Astrocyte of the spinal cord (primary cell): ENCODE data around the gene GUCY2F.

ENCODE experiments used
- DNase-seq: peaks from one replicate; pipeline ENCODE4 v3.0.0; 2011; ENCODE audit warnings: low read depth, low spot score
- H3K4me3 ChIP-seq: 2 replicates; pipeline ENCODE4 v1.5.1; 2011; ENCODE audit warnings: low read depth, mild to moderate bottlenecking, low read length, moderate library complexity
- in situ Hi-C: cut with HindIII; loops from 2 replicates; pipeline ENCODE4 v1.10.0; 2017; ENCODE audit warnings: low sequenced_read_pairs
- TF ChIP-seq, protein P1 (sequence below): IDR thresholded peaks from 2 replicates; pipeline ENCODE4 v1.5.1; 2012; ENCODE audit warnings: low read depth, mild to moderate bottlenecking, low read length, inconsistent platforms

GUCY2F gene

GRCh38 chrX:109463784-109464183, 18.1 kb downstream of the GUCY2F start:
- TF ChIP-seq, protein P1, sequence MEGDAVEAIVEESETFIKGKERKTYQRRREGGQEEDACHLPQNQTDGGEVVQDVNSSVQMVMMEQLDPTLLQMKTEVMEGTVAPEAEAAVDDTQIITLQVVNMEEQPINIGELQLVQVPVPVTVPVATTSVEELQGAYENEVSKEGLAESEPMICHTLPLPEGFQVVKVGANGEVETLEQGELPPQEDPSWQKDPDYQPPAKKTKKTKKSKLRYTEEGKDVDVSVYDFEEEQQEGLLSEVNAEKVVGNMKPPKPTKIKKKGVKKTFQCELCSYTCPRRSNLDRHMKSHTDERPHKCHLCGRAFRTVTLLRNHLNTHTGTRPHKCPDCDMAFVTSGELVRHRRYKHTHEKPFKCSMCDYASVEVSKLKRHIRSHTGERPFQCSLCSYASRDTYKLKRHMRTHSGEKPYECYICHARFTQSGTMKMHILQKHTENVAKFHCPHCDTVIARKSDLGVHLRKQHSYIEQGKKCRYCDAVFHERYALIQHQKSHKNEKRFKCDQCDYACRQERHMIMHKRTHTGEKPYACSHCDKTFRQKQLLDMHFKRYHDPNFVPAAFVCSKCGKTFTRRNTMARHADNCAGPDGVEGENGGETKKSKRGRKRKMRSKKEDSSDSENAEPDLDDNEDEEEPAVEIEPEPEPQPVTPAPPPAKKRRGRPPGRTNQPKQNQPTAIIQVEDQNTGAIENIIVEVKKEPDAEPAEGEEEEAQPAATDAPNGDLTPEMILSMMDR, result no peak
- no peak for DNase-seq
- in situ Hi-C loops, result no loop called here
- no peak overlapping the region for H3K4me3 ChIP-seq

- no peak for DNase-seq
- TF ChIP-seq, protein P1, result no peak
- H3K4me3 ChIP-seq, result no peak overlapping the region
- in situ Hi-C loops, result no loop called here
Measured at GRCh38 chrX:109448282-109448938, 33.5 kb downstream of the GUCY2F start.

- no peak overlapping the region for H3K4me3 ChIP-seq
- in situ Hi-C loops, result no loop called here
- TF ChIP-seq, protein P1, result no peak
- DNase-seq, result no peak
Measured at GRCh38 chrX:109441266-109441665, 40.6 kb downstream of the GUCY2F start.

DNA sequence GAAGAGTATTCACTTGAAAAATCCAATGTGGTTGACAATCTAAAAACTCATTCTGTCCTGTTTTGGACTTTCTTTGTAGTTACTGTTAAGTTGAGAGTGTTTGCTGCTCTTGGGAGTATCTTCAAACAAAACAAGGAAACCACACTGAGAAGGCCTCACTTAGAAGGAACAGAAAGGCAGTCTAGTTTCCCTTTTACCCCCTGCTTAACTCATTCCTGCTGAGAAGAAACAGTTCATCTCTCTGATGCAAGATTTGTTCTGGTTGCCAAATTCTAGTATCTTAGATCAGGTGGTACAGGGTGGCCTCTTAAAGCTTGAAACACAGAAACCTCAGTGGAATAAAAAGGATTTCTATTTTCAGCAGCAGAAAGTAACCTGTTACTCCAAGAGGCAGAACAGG, 41.4 kb downstream of the GUCY2F start:
- TF ChIP-seq, protein P1, result no peak
- no peak overlapping the region for H3K4me3 ChIP-seq
- DNase-seq, result peak; percentile 56
- in situ Hi-C loops, result no loop called here

- no peak overlapping the region for H3K4me3 ChIP-seq
- DNase-seq, result no peak
- in situ Hi-C loops, result no loop called here
- TF ChIP-seq, protein P1, result no peak
Measured at GRCh38 chrX:109409181-109409580, 72.7 kb downstream of the GUCY2F start.

GRCh38 chrX:109403922-109404321, 78.0 kb downstream of the GUCY2F start:
- no peak overlapping the region for H3K4me3 ChIP-seq
- in situ Hi-C loops, result no loop called here
- DNase-seq, result no peak
- TF ChIP-seq, protein P1, result no peak
